Sigmoid colon (tissue), 4 donors: ENCODE measurements around the gene COL21A1.

Experiments used
- CTCF ChIP-seq, 4 experiments: fragments of 450-650 bp in 3 of 4; fragments of 200-600 bp in 1 of 4; IDR thresholded peaks; one replicate each; pipeline ENCODE4 v1.5.1; 2016 to 2019; ENCODE audit warnings: antibody characterized with exemption in 4 of 4, mild to moderate bottlenecking in 3 of 4, moderate library complexity in 2 of 4
- EP300 ChIP-seq, 4 donors: sonication (generic); formaldehyde crosslinking; IDR thresholded peaks; one replicate each; pipeline ENCODE4 v1.6.1; 2017; ENCODE audit warnings: antibody characterized with exemption in 4 of 4
- POLR2AphosphoS5 ChIP-seq, 4 donors: sonication (generic); formaldehyde crosslinking; IDR thresholded peaks; one replicate each; pipeline ENCODE4 v1.6.1; 2017; ENCODE audit warnings: antibody characterized with exemption in 4 of 4

DNA sequence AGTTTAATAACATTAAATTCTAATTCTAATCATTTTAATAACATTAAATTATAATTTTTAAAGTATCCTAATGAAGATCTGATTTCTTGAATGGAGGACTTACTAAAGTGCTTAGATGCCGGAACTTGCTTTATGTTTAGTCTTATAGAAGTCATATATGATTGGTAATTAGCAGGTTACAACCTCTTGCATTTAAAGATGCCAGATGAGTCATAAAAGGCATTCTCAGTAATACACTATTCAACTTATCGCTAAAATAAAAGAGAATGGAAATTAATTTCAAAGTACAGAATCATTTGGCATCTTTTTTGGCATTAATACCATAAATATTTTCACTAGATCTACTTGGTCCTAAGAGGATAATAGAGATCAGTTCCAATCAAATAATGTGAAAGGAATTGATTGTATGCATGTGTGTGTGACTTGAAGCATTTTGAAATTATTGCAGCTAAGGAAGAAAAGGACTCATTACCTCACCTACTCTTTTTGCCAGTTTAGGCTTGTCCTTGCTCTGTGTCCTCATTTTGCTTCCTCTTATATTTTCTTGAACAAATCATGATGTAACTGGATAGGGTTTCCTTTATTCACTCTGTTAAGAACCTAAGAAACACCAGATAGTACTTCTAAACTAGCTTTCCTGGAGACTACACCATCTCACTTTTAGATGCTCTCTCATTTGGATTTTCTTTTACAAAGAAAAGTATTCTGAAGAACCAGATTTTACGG is 2.7 kb downstream of the COL21A1 start:
- TF ChIP-seq CTCF (IDR thresholded peaks at IDR 0.05) (no peak), EP300 (IDR thresholded peaks at IDR 0.05) (no peak), POLR2AphosphoS5 (IDR thresholded peaks at IDR 0.05) (no peak)
